ENCODE measurements around the gene AHCTF1. TPM values are rescaled to one million over a fixed set of nuclear protein-coding genes. Genes with fewer than 3 reads are reported as not detected.
"Not testable (repeated sequence)": the region's sequence is repeated elsewhere in the genome, so short reads cannot be mapped to it uniquely, and the experiment has no call there.

The AHCTF1 gene
- total RNA-seq, 1 experiment from 2014 or later: 37.5 TPM

DNA sequence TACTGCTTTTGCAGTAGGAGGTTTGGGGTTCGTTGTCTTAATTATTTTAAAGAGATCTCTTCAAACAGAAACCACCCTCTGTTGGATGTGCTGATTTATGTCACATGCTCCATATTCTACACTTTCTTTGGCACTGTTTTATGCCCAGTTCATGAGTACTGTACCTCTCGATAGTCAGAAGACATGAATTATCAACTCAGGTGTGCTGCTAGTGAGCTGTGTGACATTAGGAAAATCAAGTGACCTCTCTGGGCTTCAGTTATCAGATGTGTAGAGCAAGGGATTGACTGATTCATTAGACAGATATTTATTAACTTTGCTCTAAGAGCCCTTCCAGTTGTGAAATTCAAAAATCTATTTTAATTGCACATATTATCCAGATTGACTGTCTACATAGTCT is 2.1 kb upstream of the AHCTF1 start:
- peaks cover 11% of the 10 kb centered on the region for H3K4me1 ChIP-seq (replicated peaks)
- H3K27ac ChIP-seq: no peak overlapping the region
- no peaks in the 10 kb centered on the region for H3K27me3 ChIP-seq (replicated peaks)
- no peak for DNase-seq (ENCODE audit: low read depth in 1 of 2, low spot score in 2 of 2)
- H3K36me3 ChIP-seq: peaks cover 20% of the 10 kb centered on the region
- H3K4me3 ChIP-seq: no peak overlapping the region
- no peaks in the 10 kb centered on the region for H3K9me3 ChIP-seq (replicated peaks)

- no peak for DNase-seq (ENCODE audit: low read depth in 1 of 2, low spot score in 2 of 2)
- no peaks in the 10 kb centered on the region for H3K27me3 ChIP-seq (replicated peaks)
- peaks cover 29% of the 10 kb centered on the region for H3K36me3 ChIP-seq
- peak overlapping the region; percentile 93 for H3K4me3 ChIP-seq
- H3K27ac ChIP-seq: peak overlapping the region; percentile 60
- no peaks in the 10 kb centered on the region for H3K9me3 ChIP-seq (replicated peaks)
- H3K4me1 ChIP-seq (replicated peaks): peaks cover 11% of the 10 kb centered on the region
Observed at GRCh38 chr1:246932366-246932700, 585 bp upstream of the AHCTF1 start.

DNA sequence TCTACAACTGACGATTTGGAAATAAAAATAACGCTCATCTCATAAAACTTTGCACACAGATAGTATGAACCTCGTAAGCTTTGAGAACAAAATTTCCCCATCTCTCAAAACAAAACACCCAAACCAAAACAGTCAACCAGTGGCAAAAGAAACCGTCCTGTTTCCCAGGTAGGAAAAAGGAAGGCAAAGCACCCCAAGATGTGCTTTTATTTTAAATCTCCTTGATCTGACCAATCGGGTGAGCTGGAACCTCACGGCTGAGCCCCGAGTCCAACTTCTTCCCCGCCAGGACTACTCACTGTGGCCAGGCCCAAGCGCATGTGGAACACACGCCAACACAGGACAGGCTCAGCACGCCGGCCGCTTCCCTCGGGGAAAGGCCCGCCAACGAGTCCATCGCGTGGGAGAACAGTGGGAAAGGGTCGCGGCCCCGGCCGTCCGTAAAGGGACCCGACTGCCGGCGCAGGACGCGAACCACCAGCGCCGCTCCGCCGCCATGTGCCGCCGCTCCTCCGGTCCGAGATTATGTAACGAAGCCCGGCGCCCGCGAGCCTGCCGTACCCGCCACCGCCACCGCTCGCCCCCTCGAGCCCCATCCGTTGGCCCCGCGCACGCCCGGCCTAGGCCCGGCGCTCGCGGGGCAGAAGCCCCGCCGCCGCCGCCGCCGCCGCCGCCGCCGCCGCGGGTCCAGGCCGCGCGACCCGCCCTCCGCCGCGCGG is 759 bp downstream of the AHCTF1 start:
- peak overlapping the region; percentile 93 for H3K4me3 ChIP-seq
- H3K9me3 ChIP-seq (replicated peaks): no peaks in the 10 kb centered on the region
- H3K27ac ChIP-seq: peak overlapping the region; percentile 67
- H3K4me1 ChIP-seq (replicated peaks): peaks cover 11% of the 10 kb centered on the region
- H3K27me3 ChIP-seq (replicated peaks): no peaks in the 10 kb centered on the region
- H3K36me3 ChIP-seq: peaks cover 37% of the 10 kb centered on the region
- peak; percentile 50 to 66 for DNase-seq (ENCODE audit: low read depth in 1 of 2, low spot score in 2 of 2)

GRCh38 chr1:246925997-246926626 is 5.6 kb downstream of the AHCTF1 start:
- no peaks in the 10 kb centered on the region for H3K9me3 ChIP-seq (replicated peaks)
- H3K4me3 ChIP-seq: no peak overlapping the region
- no peak for DNase-seq (ENCODE audit: low read depth in 1 of 2, low spot score in 2 of 2)
- H3K36me3 ChIP-seq: peaks cover 45% of the 10 kb centered on the region
- H3K27me3 ChIP-seq (replicated peaks): no peaks in the 10 kb centered on the region
- H3K27ac ChIP-seq: no peak overlapping the region
- H3K4me1 ChIP-seq (replicated peaks): peaks cover 16% of the 10 kb centered on the region

DNA sequence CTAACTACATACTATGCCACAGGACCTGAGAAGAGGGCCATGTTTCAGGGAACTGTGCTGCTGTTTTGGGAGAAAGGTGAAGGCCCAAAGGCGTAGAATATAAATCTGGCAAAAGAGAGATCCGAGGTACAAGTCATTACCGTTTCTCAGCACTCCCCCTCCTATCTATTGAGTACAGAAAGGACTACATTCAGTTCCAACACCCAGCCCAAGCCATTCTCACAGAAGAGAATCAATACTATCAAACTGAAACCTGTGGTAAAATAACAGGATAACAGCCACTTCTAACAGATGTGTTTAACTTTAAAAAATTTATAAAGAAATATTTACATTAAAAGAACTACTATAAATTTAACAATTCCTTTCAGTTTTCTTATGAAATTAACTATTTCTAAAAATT is 7.8 kb downstream of the AHCTF1 start:
- no peak for DNase-seq (ENCODE audit: low read depth in 1 of 2, low spot score in 2 of 2)
- Histone ChIP-seq H3K4me3 (no peak overlapping the region), H3K27ac (no peak overlapping the region), H3K9me3 (replicated peaks) (no peaks in the 10 kb centered on the region), H3K36me3 (peaks cover 34% of the 10 kb centered on the region), H3K4me1 (replicated peaks) (peaks cover 9% of the 10 kb centered on the region; the same call in 1 of the 2 replicates), H3K27me3 (replicated peaks) (no peaks in the 10 kb centered on the region)

DNA sequence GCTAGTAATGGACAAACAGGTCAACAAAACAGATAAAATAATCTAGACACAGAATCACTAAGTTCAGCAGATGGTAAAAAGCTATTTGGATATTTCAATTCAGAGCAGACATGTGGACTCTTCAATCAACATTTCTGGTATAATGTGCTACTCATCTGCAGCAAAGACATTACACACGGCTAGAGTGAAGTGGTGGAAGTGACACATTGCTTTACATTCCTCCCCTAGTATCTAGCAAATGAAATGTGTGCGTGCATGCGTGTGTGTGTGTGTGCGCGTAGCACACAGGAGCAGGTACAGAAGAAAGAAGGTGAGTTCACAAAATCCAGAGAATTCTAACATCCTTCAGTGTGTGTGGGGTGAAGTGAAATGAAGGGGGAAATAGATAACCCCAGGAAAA is 8.3 kb downstream of the AHCTF1 start:
- H3K9me3 ChIP-seq (replicated peaks): no peaks in the 10 kb centered on the region
- H3K4me1 ChIP-seq (replicated peaks): peaks cover 9% of the 10 kb centered on the region; the same call in 1 of the 2 replicates
- no peak for DNase-seq (ENCODE audit: low read depth in 1 of 2, low spot score in 2 of 2)
- peaks cover 32% of the 10 kb centered on the region for H3K36me3 ChIP-seq
- H3K27ac ChIP-seq: no peak overlapping the region
- H3K4me3 ChIP-seq: no peak overlapping the region
- no peaks in the 10 kb centered on the region for H3K27me3 ChIP-seq (replicated peaks)

GRCh38 chr1:246921481-246921880 is 10.3 kb downstream of the AHCTF1 start:
- Histone ChIP-seq H3K4me3 (no peak overlapping the region), H3K36me3 (peaks cover 37% of the 10 kb centered on the region), H3K27me3 (replicated peaks) (no peaks in the 10 kb centered on the region), H3K4me1 (replicated peaks) (peaks cover 9% of the 10 kb centered on the region; the same call in 1 of the 2 replicates), H3K9me3 (replicated peaks) (no peaks in the 10 kb centered on the region), H3K27ac (no peak overlapping the region)
- DNase-seq (ENCODE audit: low read depth in 1 of 2, low spot score in 2 of 2): peak in 1 of 2 experiments; percentile 37

DNA sequence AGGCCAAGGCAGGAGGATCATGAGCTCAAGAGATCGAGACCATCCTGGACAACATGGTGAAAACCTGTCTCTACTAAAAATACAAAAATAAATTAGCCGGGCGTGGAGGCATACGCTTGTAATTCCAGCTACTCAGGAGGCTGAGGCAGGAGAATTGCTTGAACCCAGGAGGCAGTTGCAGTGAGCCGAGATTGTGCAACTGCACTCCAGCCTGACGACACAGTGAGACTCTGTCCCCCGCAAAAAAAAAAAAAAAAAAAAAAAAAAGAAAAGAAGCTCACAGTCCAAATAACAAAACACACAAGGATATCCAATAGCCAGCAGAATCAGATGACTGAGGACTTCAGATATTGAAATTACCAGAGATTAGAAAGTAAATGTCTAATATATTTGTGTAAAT is 11.8 kb downstream of the AHCTF1 start:
- Histone ChIP-seq H3K4me1 (replicated peaks) (peaks cover 9% of the 10 kb centered on the region; the same call in 1 of the 2 replicates), H3K27me3 (replicated peaks) (no peaks in the 10 kb centered on the region), H3K27ac (no peak overlapping the region), H3K4me3 (no peak overlapping the region), H3K36me3 (peaks cover 45% of the 10 kb centered on the region), H3K9me3 (replicated peaks) (no peaks in the 10 kb centered on the region)
- DNase-seq (ENCODE audit: low read depth in 1 of 2, low spot score in 2 of 2): no peak

DNA sequence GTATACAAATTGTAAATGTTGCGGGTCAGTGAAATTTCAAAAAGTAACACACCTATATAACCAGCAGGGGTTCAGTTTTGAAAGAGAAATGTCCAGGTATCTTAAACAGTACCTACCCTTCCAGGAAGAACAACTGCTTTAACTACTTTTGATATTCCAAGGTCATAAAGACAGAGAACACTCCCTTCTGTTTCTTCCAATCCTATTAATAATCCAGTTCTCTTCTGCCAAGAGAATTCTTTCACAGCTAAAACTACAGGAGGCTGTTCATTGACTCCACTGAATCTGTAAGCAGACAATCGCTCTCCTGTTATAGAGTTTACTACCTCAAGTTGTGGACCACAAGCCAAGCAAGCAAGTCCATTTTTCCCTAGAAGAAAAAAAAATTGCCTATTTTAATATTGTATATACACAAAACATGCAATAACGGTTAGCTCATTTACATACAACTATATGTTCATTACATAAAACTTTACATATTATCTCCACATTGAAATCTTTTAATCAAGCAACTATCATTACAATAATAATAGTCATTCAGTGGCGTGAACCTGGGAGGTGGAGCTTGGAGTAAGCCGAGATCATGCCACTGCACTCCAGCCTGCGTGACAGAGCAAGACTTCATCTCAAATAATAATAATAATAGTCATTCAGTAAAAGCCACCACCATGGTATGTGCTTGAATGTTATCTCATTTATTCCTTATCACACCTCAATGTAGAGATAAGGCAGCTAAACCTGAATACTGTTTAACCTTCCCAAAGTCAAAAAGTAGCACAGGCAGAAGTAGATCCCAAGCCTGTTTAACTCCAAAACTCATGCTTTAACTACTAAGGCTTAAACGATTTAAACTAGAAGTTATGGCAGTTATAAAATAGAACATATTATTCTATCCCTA is 15.5 kb downstream of the AHCTF1 start:
- H3K4me1 ChIP-seq (replicated peaks); H3K27me3 ChIP-seq (replicated peaks); H3K9me3 ChIP-seq (replicated peaks); H3K4me3 ChIP-seq; H3K27ac ChIP-seq; DNase-seq (ENCODE audit: low read depth in 1 of 2, low spot score in 2 of 2): not testable (repeated sequence)
- H3K36me3 ChIP-seq: peaks cover 68% of the 10 kb centered on the region

DNA sequence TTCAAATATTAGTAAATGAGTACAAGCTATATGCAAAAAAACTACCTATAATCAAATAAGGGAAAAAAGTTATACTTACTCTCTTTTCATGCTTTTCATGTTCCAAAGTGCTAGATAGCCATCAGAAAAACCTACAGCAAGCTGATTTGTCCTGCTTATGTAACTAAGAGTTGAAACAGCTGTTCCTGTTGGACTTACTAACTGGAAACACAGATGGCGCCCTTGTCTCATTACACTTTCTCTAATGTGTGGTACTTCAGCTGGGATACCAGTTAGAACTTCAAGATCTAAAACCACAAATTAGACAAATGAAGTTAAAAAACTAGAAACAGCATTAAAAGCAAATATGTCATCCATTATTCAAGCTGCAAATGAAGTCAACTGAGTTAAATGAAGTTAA is 24.3 kb downstream of the AHCTF1 start:
- DNase-seq (ENCODE audit: low read depth in 1 of 2, low spot score in 2 of 2): peak in 1 of 2 experiments; percentile 13
- H3K9me3 ChIP-seq (replicated peaks): no peaks in the 10 kb centered on the region
- H3K4me1 ChIP-seq (replicated peaks): no peaks in the 10 kb centered on the region
- peaks cover 80% of the 10 kb centered on the region for H3K36me3 ChIP-seq
- no peak overlapping the region for H3K27ac ChIP-seq
- H3K27me3 ChIP-seq (replicated peaks): no peaks in the 10 kb centered on the region
- no peak overlapping the region for H3K4me3 ChIP-seq

GRCh38 chr1:246906833-246907232 is 24.9 kb downstream of the AHCTF1 start:
- peaks cover 85% of the 10 kb centered on the region for H3K36me3 ChIP-seq
- H3K27me3 ChIP-seq (replicated peaks): no peaks in the 10 kb centered on the region
- H3K4me3 ChIP-seq: no peak overlapping the region
- no peaks in the 10 kb centered on the region for H3K4me1 ChIP-seq (replicated peaks)
- no peak overlapping the region for H3K27ac ChIP-seq
- no peak for DNase-seq (ENCODE audit: low read depth in 1 of 2, low spot score in 2 of 2)
- no peaks in the 10 kb centered on the region for H3K9me3 ChIP-seq (replicated peaks)

DNA sequence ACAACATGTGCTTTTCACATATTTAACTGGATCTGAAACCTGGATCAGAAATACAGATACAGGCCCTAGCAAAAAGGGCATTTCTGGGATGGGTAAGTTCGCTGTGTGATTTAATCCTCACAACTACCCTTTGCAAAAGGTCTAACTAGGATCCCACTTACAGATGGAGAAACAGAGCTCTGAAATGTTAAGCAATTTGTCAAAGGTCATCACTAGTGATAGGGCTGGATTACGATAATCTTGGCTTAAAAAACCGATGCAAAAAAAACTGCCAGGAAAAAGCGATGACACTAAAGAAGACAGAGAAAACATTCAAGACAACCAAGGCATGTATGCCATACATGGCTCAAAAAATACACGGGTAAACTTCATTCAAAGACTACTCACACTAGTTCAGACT is 29.9 kb downstream of the AHCTF1 start:
- Histone ChIP-seq H3K27ac (no peak overlapping the region), H3K4me3 (no peak overlapping the region), H3K36me3 (peaks cover 100% of the 10 kb centered on the region), H3K27me3 (replicated peaks) (no peaks in the 10 kb centered on the region), H3K9me3 (replicated peaks) (no peaks in the 10 kb centered on the region; the same call in 1 of the 2 replicates), H3K4me1 (replicated peaks) (no peaks in the 10 kb centered on the region)
- DNase-seq (ENCODE audit: low read depth in 1 of 2, low spot score in 2 of 2): no peak

DNA sequence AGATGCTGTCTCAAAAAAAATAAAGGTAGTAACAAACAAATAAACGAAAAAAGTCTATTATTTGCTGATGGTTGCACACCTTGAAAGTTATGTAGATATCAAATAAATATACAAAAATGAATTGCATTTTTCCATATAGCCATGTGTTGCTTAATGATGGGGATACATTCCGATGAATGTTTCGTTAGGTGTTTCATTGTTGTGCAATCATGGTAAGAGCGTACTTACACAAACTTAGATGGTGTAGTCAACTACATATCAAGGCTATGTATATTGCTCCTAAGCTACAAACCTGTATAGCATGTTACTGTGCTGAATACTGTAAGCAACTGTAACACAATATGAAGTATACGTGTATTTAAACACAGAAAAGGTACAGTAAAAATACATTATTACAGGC is 34.4 kb downstream of the AHCTF1 start:
- Histone ChIP-seq H3K4me3 (no peak overlapping the region), H3K4me1 (replicated peaks) (no peaks in the 10 kb centered on the region), H3K27me3 (replicated peaks) (no peaks in the 10 kb centered on the region), H3K36me3 (peaks cover 93% of the 10 kb centered on the region), H3K27ac (no peak overlapping the region), H3K9me3 (replicated peaks) (no peaks in the 10 kb centered on the region; the same call in 1 of the 2 replicates)
- no peak for DNase-seq (ENCODE audit: low read depth in 1 of 2, low spot score in 2 of 2)
